HG03108 (cell line): ENCODE measurements around the gene NKX1-2.

ENCODE experiments used
- ATAC-seq: cut with Tn5 transposase; IDR thresholded peaks from one replicate; pipeline ENCODE4 v1.9.1; 2021; ENCODE audit warnings: moderate library complexity; ENCODE audit not compliant: unreplicated experiment

NKX1-2 gene

GRCh38 chr10:124450012-124450782 lies at the start of gene NKX1-2:
Gene NKX1-2 (minus strand): TSS chr10:124450035. CDS start chr10:124449943, 92 bp downstream.
- no peak for ATAC-seq

GRCh38 chr10:124498056-124498455 lies 48.2 kb upstream of the NKX1-2 start:
- ATAC-seq, result no peak

DNA sequence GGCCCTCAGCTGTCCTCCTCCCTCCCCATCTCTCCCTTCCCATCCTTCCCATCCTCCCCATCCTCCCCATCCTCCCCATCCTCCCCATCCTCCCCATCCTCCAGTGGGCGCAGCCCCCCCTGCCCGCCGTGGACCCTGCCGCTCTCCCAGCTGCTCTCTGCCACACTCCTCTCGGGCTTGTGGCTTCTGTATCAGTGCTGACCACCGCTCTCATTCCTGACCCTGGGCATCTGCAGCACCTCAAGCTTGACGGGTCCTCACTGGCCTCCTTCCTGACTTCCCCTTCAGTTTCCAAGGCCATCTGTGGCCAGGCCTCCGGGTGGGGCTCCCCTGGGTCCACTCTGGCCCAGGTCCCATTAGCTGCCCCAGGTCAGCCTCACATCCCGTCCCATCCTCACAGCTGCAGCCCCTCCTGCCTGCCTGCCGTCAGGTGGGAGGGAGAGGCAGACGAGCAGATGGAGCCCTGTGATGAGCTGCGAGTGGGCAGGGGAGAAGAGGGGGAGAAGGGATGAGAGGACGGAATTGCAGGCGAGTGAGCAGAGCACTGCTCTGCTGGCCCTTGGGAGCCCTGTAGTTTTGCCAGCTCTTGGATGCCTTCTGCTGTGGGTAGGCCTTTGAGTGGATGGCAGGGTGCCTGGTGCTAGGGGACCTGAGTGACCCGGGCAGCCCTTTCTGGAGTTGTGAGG lies 47.5 kb upstream of the NKX1-2 start:
- no peak for ATAC-seq

- no peak for ATAC-seq
Measured at GRCh38 chr10:124496620-124497019, 46.8 kb upstream of the NKX1-2 start.

DNA sequence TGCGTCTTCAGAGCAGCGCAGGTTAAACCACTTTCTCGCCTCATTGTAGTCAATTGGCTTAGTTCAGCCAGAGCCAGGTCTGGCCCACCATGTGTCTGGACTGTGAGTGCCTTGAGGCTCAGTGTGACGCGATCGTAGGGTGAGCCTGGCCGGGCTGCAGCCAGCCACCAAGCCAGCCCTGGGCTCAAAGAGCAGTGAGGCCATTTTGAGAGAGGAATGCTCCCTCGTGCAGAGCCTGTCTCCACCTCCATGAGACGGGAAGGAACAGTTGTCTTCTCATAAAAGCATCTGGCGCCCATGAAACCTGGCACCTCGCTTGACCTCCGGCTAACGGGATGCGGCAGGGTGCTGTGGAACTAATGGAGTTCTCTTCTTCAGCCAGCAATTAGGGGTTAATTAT lies 46.3 kb upstream of the NKX1-2 start:
- ATAC-seq, result no peak

GRCh38 chr10:124495725-124496124 lies 45.9 kb upstream of the NKX1-2 start:
- no peak for ATAC-seq

- ATAC-seq, result no peak
Measured at GRCh38 chr10:124495162-124495561, 45.3 kb upstream of the NKX1-2 start.

DNA sequence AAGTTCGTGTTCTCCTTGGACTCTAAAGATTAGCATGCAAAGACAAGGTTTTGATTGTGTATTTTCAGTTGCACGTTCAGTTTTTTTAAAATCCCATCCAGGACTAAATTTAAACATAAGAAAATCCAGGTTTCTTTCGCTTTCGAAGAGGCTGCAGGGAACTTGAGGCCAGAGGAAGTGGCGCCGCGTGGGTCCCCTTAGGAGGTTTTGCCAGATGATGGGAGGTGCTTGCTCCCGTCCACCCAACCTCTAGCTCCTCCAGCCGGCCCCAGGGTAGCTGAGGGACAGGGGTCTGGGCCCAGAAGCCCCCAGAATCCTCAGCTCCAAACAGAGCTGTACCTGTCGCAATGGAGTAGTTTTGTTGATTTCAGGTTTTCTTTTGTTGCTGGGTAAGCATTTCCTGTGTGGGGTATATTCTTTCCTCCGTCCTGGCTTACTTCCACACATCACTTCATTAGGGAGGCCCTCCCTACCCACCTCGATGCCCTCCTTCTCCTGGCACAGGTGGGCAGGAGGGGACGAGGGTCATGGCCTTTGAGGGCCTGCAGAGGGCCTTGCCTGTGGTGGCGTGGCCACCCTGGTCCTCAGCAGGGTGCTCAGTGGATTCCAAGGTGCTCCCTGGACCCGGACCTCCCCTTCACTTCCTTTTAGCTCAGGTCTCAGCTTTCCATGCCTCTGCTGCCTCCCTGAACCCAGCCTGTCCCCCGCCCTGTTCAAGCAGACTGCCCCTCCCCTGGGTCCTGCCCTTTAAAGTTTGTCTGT lies 44.4 kb upstream of the NKX1-2 start:
- no peak for ATAC-seq

DNA sequence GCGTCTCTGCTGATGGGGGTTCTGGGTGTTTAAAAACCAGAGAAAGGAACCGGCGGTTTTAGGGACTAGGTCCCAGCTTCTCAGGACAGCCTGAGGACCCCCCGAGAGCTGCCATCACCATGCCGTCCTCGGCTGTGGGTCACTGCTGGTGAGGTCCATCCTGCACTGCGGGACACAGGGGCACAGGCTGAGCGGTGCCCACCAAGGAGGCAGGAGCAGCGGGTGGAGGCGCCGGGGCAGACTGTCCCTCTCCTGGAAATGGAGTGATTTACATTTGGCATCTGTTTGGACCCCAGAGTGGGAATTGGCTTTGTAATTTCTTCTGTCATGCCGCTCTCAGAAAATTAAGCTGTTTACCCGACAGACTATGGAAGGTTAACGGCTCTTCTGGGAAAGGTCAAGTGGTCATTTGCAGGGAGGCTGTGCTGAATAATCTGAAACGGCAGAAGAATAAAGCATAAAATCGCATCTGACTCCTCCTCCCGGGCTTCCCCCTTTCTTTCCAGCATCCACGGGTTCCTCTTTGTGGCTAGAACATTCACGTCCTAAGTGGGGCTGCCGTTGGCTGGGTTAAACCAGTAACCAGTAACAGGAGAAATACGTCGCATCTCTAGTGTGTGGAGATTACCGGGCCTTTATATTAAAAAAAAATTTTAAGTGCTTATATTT lies 43.5 kb upstream of the NKX1-2 start:
- no peak for ATAC-seq

DNA sequence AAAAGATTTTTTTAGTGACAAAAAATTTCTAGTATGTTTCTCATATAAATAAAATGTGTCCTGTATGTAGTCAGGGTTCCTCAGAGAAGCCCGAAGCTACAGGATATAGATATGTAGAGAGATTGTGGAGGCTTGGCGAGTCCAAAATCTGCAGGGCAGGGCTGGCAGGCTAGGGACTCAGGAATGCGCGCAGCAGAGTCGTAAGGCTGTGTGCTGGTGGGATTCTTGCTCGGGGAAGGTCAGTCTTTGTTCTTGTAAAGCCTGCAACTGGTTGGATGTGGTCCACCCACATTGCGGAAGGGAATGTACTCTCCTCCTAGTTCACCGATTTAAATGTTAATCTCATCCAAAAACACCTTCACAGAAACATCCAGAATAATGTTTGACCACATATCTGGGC lies 42.4 kb upstream of the NKX1-2 start:
- no peak for ATAC-seq

DNA sequence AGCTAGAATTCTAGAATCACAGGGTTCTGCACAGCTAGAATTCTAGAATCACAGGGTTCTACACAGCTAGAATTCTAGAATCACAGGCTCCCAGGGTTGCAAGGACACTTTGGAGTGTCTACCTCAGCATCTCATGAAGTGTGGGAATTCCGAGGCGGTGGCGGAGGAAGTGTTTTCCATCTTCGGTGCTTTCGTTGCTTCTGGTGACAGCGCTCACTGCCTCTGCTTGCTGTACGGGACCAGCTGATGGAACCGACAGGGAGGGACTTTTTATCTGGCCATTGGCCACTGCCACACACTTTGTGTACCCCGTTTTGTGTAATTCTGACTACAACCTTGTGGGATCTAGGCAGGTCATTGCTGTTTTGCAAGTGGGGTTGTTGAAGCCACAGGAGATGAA lies 41.3 kb upstream of the NKX1-2 start:
- no peak for ATAC-seq

DNA sequence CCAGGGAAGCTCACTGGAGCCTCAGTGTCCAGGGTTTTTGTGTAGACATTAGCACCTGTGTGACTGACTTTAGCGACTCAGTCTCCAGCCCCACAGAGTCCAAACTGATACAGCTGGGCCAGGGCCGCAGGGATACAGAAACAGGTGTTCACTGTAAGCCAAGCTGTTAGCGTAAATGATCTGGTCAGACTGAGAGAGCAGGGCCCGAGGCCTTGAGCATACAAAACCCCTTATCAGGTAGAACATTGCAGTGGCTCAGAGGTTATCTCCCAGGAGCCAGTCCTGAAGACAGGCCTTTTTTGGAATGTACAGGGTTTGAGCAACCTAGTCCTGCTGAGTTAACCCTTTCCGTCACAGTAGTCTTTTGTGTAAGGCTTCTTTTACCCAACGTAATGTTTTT lies 36.8 kb upstream of the NKX1-2 start:
- no peak for ATAC-seq

DNA sequence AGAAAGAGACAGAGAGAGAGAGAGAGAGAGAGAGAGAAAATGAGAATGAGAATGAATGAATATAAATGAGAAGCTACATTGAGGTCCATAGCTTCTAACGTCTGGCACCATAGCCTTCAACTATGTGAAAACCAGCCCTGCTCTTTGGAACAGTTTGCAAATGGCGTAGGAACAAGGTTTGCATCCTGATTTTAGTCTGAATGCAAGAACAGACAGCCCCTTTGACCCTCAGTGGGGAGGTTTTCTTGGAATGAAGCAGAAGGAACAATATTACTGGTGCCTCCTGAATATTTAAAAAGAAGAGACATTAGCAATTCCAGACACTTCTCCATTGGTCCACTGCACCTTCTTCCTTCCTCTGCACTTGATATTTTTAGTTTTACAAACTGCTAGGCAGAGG lies 34.8 kb upstream of the NKX1-2 start:
- ATAC-seq, result no peak

DNA sequence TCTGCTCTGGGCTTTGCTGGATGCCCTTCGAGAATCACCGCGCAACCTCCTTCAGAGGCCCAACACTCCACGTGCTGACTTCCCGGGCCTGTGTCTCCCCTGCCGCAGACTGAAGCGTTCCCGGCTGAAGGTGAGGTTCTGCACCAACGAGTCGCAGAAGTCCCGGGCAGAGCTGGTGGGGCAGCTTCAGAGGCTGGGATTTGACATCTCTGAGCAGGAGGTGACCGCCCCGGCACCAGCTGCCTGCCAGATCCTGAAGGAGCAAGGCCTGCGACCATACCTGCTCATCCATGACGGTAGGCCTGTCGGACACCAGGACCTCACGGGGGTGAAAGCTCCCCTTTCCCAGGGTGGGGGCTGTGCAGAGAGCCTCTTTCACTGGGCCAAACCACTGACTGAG lies 34.2 kb upstream of the NKX1-2 start:
- ATAC-seq, result no peak

GRCh38 chr10:124482876-124483275 lies 33.0 kb upstream of the NKX1-2 start:
- no peak for ATAC-seq

DNA sequence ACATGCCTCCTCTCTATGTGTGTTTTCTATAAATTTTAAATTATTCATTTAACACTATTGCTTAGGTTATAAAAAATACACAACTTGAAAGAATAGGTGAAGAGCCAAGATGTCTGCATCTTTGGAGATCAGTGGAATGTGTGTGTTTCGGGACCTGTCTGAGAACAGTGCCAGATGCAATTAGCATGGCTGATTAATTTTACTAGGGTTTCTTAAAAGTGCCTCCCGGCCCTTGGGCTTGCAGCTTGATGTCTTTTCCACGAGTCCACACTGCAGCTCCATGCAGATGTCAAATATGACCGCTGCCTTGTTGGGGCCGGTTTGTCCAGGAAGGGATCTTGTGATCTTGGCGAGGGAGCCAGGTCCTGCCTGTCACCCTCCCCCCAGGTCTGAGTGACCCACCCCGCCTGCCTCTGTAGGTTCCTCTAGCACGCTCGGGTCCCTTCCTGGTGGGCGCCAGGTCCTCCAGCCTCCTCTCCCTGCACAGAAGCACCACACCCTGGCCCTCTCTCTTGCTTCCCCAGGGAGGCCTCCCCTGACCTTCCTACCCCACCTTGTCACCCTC lies 32.5 kb upstream of the NKX1-2 start:
- no peak for ATAC-seq

- ATAC-seq, result no peak
Measured at GRCh38 chr10:124481717-124482116, 31.9 kb upstream of the NKX1-2 start.

DNA sequence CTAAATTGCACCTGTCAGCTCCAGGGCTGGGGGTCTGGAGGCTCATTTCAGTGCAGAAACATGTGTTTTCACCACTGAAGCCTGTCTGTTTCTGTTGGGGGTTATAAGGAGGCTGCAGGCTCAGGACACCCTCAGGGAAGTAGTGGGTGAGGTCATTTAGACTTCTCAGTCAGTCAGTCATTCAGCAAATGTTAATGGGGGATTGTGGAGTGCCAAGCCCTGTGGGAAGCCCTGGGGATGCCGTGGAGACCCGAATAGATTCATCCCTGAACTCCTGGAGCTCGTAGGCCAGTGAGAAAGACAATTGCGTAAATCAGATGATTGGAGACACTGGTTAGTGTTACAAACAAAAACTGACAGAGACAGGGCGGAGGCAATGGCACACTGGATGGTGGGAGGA lies 31.0 kb upstream of the NKX1-2 start:
- ATAC-seq, result no peak

GRCh38 chr10:124478515-124478914 lies 28.7 kb upstream of the NKX1-2 start:
- no peak for ATAC-seq

DNA sequence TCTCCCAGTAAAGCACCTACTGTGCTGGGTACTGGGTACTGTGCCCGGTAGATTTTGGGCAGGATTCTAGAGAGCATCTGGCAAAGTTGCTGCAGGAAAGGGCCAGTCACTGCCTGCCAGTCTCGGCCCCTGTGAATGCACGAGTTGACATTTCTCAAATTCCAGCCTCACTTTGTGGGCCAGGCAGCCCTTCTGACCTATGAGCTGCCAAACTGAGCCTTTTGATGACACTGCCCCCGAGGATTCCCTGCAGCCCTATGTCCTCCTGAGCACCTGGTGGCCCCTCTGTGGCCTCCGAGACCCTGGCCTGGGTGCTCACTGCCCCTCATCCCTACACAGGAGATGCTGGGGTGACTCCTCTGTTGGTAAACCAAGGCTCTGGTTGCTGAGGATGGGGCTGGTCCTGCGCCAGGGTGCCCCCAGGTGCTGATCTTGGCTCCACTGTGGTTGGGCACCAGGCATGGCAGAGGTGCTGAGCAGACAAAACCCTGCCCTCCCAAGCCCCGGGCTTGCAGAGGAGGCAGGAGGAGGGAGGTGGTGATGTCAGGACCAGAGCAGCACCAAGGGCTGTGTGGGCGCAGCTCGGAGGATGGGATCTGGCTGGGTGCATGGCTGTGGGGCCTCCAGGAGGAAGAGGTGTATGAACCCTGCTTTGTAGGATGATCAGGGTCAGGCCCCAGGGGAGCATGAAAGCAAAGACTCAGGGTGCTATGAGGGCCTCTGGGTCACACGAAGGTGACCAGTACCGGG lies 28.0 kb upstream of the NKX1-2 start:
- ATAC-seq, result no peak
